Ureter (tissue), 1 donor: Measurements from ENCODE around the gene CHST11. TPM values are rescaled to one million over a fixed set of nuclear protein-coding genes. Genes with fewer than 3 reads are reported as not detected.
"Not testable (repeated sequence)": the region's sequence is repeated elsewhere in the genome, so short reads cannot be mapped to it uniquely, and the experiment has no call there.

Source experiments
- DNase-seq: peaks from one replicate; pipeline ENCODE4 v3.0.0-alpha.2; 2020; ENCODE audit warnings: low spot score
- total RNA-seq: library from RNA; stranded (reverse); gene quantifications from one replicate; pipeline ENCODE4 v1.2.4, GENCODE V29; 2023
- donor health status: DM: yes; HTN: yes; CAD: no.

The CHST11 gene
- total RNA-seq, 1 donor from 2014 or later, result 10.8 TPM

GRCh38 chr12:104565606-104566243, 109.0 kb downstream of the CHST11 start:
- no peak for DNase-seq

- no peak for DNase-seq
Measured at GRCh38 chr12:104566244-104566993, 109.7 kb downstream of the CHST11 start.

- no peak for DNase-seq
Measured at GRCh38 chr12:104567832-104568486, 111.2 kb downstream of the CHST11 start.

GRCh38 chr12:104568487-104568868, 111.7 kb downstream of the CHST11 start:
- no peak for DNase-seq

GRCh38 chr12:104568935-104569334, 112.2 kb downstream of the CHST11 start:
- DNase-seq, result no peak

- DNase-seq, result no peak
Measured at GRCh38 chr12:104569346-104570173, 112.8 kb downstream of the CHST11 start.

- no peak for DNase-seq
Measured at GRCh38 chr12:104570174-104570907, 113.6 kb downstream of the CHST11 start.

GRCh38 chr12:104571328-104571727, 114.6 kb downstream of the CHST11 start:
- no peak for DNase-seq

- DNase-seq, result not testable (repeated sequence)
Measured at GRCh38 chr12:104574353-104574752, 117.6 kb downstream of the CHST11 start.

GRCh38 chr12:104574758-104575157, 118.0 kb downstream of the CHST11 start:
- not testable (repeated sequence) for DNase-seq

- DNase-seq, result no peak
Measured at GRCh38 chr12:104575442-104576186, 118.9 kb downstream of the CHST11 start.

GRCh38 chr12:104576187-104576778, 119.5 kb downstream of the CHST11 start:
- no peak for DNase-seq

GRCh38 chr12:104576980-104577580, 120.3 kb downstream of the CHST11 start:
- DNase-seq, result no peak

- no peak for DNase-seq
Measured at GRCh38 chr12:104577581-104577981, 120.8 kb downstream of the CHST11 start.

GRCh38 chr12:104578453-104578852, 121.7 kb downstream of the CHST11 start:
- no peak for DNase-seq

- DNase-seq, result no peak
Measured at GRCh38 chr12:104579718-104580495, 123.2 kb downstream of the CHST11 start.

GRCh38 chr12:104581005-104581570, 124.3 kb downstream of the CHST11 start:
- DNase-seq, result no peak

GRCh38 chr12:104582739-104583138, 126.0 kb downstream of the CHST11 start:
- DNase-seq, result no peak

GRCh38 chr12:104583301-104583700, 126.6 kb downstream of the CHST11 start:
- DNase-seq, result no peak
